ENCODE measurements around the gene GCKR.
"Not testable (repeated sequence)": the region's sequence is repeated elsewhere in the genome, so short reads cannot be mapped to it uniquely, and the experiment has no call there.

Gene GCKR

GRCh38 chr2:27518113-27518781 is 21.6 kb downstream of the GCKR start:
- no peak for DNase-seq

GRCh38 chr2:27518782-27519113 is 22.1 kb downstream of the GCKR start:
- DNase-seq: no peak

GRCh38 chr2:27520316-27520715 is 23.7 kb downstream of the GCKR start:
- DNase-seq: no peak

- no peak for DNase-seq
These were observed 25.8 kb downstream of the GCKR start for GRCh38 chr2:27522400-27522945.

GRCh38 chr2:27527182-27527581 is 30.5 kb downstream of the GCKR start:
- DNase-seq: no peak

GRCh38 chr2:27531983-27532382 is 35.3 kb downstream of the GCKR start:
- DNase-seq: no peak

- no peak for DNase-seq
These were observed 40.6 kb downstream of the GCKR start for GRCh38 chr2:27537287-27537686.

GRCh38 chr2:27538839-27539450 is 42.3 kb downstream of the GCKR start:
- not testable (repeated sequence) for DNase-seq

- DNase-seq: not testable (repeated sequence)
These were observed 43.0 kb downstream of the GCKR start for GRCh38 chr2:27539649-27540048.

- DNase-seq: no peak
These were observed 47.6 kb downstream of the GCKR start for GRCh38 chr2:27544143-27544821.

GRCh38 chr2:27545348-27546141 is 48.9 kb downstream of the GCKR start:
- no peak for DNase-seq

GRCh38 chr2:27549303-27549702 is 52.7 kb downstream of the GCKR start:
- DNase-seq: no peak

- no peak for DNase-seq
These were observed 54.9 kb downstream of the GCKR start for GRCh38 chr2:27551514-27551913.

- DNase-seq: no peak
These were observed 56.3 kb downstream of the GCKR start for GRCh38 chr2:27552941-27553340.

- not testable (repeated sequence) for DNase-seq
These were observed 57.8 kb downstream of the GCKR start for GRCh38 chr2:27554451-27554850.

- DNase-seq: no peak
These were observed 62.6 kb downstream of the GCKR start for GRCh38 chr2:27559228-27559627.

- DNase-seq: no peak
These were observed 64.4 kb downstream of the GCKR start for GRCh38 chr2:27561060-27561459.

- no peak for DNase-seq
These were observed 70.0 kb downstream of the GCKR start for GRCh38 chr2:27566628-27567027.

- no peak for DNase-seq
These were observed 72.8 kb downstream of the GCKR start for GRCh38 chr2:27569398-27569797.

- no peak for DNase-seq
These were observed 74.6 kb downstream of the GCKR start for GRCh38 chr2:27571197-27571596.

- DNase-seq: no peak
These were observed 75.0 kb downstream of the GCKR start for GRCh38 chr2:27571681-27572080.

GRCh38 chr2:27572439-27572838 is 75.8 kb downstream of the GCKR start:
- no peak for DNase-seq

GRCh38 chr2:27572998-27573429 is 76.4 kb downstream of the GCKR start:
- no peak for DNase-seq
